Measurements from ENCODE around the gene SLC12A1.
A peak's percentile ranks its signal among the peaks of the same experiment; 100 is the strongest.

SLC12A1 gene

GRCh38 chr15:48205981-48206380, at the start of gene SLC12A1:
Gene SLC12A1, plus strand, starts transcription at chr15:48206302. Its CDS starts 1,418 bp downstream, at chr15:48207720.
- DNase-seq, result no peak

- no peak for DNase-seq
Measured at GRCh38 chr15:48168616-48169015, 37.5 kb upstream of the SLC12A1 start.

GRCh38 chr15:48170981-48171380, 35.1 kb upstream of the SLC12A1 start:
- DNase-seq, result no peak

- no peak for DNase-seq
Measured at GRCh38 chr15:48175126-48175525, 31.0 kb upstream of the SLC12A1 start.

DNA sequence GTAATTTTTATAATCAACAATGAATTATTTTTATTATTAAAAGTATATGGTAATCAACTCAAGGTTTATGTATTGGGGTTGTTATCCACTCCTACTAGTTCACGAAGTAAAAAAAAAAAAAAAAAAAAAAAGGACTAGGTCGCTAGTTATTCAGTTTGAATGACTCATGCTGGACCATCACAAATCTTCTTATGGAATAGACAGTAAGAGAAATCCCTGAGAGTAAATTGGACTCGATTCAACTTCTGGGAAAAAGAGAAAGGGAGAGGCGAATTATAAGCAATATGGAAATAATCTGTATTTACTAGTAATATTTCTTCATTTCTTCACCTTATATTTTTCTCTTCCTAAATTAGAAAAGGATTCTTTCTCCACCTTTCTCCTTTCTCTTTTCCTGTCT, 30.0 kb upstream of the SLC12A1 start:
- DNase-seq, result no peak

DNA sequence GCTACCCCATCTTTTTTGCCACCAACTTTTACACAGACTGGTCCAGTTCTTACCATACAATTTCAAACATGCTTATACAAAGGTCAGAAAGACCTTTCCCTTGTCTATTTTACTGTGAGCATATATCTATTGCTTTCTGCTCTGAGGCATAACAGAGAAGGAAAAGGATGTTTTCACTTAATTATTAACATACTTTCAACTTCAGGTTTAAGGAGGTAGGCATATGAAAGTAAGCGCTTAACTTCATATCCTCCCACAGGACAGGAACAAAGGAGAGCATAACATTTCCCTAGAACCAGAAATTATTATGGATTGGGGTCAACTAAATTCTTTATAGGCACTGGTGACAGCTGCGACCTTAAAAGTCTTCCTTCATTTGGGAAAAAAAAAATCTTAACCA, 29.1 kb upstream of the SLC12A1 start:
- no peak for DNase-seq

DNA sequence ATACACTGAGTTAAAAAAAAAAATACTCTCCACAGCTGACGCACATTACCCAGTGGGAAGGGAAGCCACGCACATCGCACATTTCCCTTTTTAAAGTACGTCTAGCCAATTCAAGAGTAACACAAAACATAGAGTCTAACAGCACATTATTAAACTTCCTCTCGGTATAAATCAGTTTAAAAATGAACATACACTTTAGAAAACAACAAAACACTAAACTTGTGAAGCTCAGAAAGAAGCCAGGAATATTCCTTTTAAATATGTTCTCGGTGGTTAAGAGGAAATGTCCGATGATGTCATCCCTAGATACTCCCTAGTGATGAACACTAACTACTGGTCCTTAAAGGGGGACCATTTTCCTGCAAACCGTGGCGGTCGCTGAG, 28.7 kb upstream of the SLC12A1 start:
- peak; percentile 58 for DNase-seq

DNA sequence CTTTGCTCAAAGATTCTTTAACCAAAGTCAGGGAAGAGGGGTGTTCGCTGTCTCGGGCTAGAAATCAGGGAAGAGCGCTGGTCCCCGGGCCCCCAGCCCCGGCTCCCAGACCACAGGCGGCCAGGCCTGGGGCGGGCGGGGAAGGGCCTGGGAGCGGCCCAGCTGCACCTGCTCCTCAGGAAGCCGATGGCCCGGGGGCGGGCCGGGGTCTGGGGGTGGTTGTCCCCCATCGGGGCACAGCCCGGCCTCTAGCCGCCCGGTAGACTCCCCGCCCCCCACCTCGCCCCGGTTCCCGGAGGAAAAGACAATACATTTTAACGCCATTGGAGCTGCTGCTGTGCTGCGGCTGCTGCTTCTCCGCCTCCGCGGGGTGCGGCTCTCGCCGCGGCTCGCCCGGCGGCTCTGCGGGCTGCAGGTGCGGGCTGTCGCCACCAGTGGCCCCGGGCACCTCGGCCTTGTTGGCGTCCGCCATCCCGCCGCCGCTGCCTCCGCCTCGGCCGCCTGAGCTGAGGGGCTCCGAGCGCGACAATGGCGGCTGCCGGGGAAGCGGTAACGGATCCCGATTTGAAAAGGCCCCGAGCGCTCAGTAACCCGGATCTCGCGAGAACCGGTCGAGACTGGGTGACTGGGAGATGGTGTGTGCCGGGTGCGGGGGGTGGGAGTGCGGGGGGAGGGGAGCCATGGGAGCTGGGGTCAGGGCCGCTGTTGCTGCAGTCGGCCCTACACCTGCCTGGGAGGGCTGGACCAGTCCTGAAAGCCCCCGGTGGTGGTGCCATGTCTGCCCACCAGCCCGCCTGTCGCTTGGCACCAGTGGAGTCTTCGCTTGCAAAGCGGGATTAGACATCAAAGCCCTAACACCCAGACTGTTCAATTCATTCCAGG, 28.1 kb upstream of the SLC12A1 start, which contains the start of gene MYEF2:
MYEF2 (minus strand) TSS at position 530 of the 882 bp plus-strand sequence; CDS start at position 472, 58 bp downstream.
- peak; percentile 76 for DNase-seq

DNA sequence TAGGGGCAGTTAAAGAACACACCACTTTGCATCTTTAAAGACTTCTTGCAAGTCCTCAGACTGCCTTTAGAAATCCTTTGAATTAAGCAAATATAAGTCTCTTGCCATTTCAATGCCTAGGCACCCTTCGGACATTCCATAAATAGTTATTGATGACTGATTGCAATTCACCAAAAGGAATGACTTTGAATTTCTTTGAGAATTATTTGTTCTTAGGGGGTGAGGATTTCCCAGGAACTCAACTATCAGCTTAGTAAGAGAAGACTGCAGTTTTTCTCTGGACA, 27.5 kb upstream of the SLC12A1 start:
- DNase-seq, result no peak

GRCh38 chr15:48182749-48183148, 23.4 kb upstream of the SLC12A1 start:
- DNase-seq, result no peak

- no peak for DNase-seq
Measured at GRCh38 chr15:48185529-48185928, 20.6 kb upstream of the SLC12A1 start.

- no peak for DNase-seq
Measured at GRCh38 chr15:48186271-48186670, 19.8 kb upstream of the SLC12A1 start.

DNA sequence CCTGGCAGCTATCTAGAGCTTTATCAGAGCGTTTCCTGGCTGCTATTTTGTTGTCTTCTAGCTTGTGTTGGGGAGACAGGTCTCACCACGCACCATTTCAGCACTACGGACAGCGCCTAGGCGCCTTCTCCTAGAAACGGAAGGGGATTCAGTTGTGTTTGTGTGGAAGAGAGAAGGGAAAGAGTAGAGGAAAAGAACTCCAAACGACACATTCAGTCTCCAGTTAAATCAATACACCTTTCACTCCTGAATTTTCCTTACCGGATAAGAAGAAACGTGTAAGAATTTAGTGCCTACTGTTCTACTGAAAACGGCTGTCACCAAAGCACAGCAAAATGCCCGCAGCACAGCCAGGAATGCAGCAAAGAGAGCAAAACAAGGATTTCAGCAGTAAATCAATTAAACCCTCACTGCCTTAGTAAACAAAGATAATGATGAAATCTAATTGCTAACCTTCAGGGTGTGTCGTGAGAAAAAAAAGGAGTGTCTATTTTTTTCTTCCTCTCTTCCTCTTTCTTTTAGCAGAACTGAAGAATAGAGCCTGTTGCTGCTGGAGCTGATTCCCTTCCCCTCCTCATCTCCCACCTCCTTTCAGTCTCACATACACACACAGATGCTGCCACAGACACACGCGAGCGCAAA, 15.0 kb upstream of the SLC12A1 start:
- DNase-seq, result peak; percentile 11

DNA sequence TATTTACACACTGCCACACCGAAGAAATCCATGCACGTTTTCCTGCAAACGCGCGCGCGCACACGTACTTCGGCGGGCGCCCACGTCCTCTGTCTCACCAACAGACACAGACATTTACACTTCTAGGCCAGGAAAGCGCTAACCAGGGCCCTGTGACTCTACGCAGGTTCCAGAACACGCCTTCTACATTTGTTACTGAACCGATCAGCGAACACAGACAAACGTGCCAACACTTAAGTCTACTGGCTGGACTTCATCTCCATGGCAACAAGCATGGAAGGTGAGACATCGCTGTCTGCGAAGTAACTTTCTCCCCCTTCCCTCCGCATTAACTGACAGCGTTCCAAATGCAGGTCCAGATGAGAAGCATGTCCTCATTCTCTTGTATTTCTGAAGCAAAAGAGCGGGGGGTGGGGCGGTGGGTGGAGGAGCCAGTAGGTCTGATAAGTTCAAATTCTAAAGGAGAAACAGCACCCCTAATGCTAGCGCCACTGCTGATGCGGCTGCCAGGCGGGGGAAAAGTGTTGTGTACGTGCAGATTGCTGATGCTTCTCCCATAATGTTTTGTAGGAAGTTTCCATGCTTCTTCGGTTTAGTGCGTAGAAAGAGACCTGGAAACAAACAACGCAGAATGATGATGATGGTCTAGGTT, 14.4 kb upstream of the SLC12A1 start, which contains the start of gene CTXN2:
CTXN2 (plus strand) TSS at position 92 of the 652 bp plus-strand sequence. CDS start 9,636 bp downstream, outside the sequence.
- DNase-seq, result no peak

GRCh38 chr15:48202068-48202467, 4.0 kb upstream of the SLC12A1 start:
- no peak for DNase-seq

DNA sequence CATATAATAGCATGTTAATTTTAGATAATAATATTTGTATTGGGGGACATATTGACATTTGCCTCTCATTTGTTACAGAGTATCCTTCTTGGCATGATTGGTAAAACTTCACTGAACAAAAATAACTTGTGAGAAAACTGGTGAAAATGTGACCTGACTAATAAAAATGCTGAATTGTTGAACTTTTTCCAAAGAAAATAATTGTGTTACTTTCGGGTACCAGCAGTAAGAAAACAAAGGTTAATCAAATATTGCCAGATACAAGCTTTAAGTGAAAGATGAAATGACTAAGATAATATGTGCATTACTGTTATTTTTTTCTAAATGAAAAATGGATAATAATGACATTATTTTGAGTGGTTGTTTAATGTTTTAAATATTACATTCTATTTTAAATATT, 15.2 kb downstream of the SLC12A1 start:
- no peak for DNase-seq

DNA sequence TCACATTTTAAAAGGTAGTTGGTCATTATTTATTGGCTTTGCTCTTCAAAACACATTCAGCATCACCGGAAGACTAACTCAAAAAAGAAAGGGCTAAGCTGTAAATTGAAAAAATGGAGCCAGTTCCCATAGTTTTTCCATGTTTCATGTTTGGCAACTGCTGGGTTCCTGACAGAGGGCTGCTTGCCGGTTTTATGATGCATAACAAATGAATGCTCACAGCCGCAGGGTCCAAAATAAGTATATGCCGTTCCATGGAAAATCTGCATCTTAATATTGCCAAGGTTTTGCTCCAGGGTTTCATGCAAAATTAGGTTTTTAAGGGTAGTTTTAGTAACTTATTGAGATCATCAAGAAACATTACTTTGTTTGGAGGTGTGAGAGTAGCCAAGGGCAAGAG, 15.8 kb downstream of the SLC12A1 start:
- DNase-seq, result no peak

DNA sequence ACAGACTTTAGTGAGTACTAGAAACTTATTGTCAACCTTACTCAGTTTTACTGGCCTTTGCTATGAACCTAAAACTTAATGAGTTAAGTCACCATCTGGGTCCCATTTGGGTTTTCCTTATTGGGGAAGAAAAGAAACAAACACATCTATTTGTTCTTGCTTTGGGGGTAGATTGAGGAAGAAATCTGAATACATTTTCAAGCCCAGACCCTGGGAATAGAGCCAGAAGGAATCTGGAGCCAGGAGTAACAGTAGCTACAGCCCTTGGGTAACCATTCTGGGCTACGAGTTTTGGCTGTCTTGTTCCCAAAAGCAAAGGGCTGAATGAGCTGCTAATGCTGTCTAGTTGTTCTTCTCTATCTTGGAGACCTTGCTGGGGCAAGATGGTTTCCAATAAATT, 16.5 kb downstream of the SLC12A1 start:
- DNase-seq, result no peak

- no peak for DNase-seq
Measured at GRCh38 chr15:48225771-48226170, 19.7 kb downstream of the SLC12A1 start.

DNA sequence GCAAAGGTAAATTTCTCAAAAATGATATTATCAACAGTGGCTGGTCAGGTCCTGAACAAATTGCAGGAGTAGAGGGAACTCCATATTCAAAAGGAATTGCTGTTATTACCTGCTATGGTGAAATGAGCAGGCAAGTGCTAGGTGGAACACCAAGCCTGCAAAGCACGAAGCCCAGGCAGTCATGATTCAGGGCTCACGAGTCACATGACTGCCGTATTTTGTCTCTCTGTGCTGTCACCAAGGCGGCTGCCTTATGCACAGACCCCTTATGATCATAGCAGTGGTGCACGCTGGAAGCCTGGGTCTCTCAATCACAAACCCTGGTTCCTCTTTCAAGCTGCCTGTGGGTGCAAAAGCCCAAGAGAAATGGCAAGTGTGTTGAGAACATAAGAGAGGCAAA, 24.4 kb downstream of the SLC12A1 start:
- no peak for DNase-seq

DNA sequence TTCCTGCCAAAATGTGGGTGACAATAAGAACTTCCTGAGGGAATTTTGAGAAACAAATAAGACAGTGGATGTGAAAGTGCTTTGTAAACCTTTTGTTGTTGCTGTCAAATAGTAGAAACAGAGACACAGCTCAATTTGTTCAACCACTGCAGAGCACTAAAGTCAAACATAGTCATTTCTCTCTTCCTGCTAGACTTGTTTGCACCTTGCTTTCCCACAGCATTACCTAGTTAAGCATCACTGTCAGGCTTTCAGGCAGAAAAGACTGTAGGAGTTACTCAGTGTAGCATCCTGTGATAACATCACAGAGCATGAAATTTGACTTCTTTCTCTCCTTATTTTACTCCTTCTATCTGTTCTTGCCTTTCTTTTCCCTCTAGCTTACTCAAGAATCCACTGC, 27.1 kb downstream of the SLC12A1 start:
- no peak for DNase-seq

- DNase-seq, result no peak
Measured at GRCh38 chr15:48239334-48239733, 33.2 kb downstream of the SLC12A1 start.

- DNase-seq, result no peak
Measured at GRCh38 chr15:48242015-48242414, 35.9 kb downstream of the SLC12A1 start.

DNA sequence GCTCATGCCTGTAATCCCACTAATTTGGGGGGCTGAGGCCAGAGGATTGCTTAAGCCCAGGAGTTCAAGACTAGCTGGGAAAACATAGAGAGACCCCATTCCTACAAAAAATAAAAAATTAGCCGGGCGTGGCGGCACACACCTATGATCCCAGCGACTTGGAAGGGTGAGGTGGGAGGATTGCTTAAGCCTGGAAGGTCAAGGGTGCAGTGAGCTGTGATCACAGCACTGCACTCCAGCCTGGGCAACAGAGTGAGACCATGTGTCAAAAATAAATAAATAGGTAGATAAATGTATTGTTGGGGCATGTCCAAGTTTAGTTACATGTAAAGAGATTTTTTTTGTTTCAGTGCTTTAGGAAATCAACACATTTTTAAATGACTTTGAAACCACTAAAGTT, 36.4 kb downstream of the SLC12A1 start:
- no peak for DNase-seq
